GM19395 (cell line): ENCODE data around the gene DOCK4.

Experiments
- ATAC-seq: cut with Tn5 transposase; IDR thresholded peaks from one replicate; pipeline ENCODE4 v1.9.1; 2021; ENCODE audit warnings: mild to moderate bottlenecking, moderate library complexity; ENCODE audit not compliant: unreplicated experiment

DOCK4 gene

GRCh38 chr7:111697771-111698170 lies 508.4 kb downstream of the DOCK4 start:
- ATAC-seq = no peak

DNA sequence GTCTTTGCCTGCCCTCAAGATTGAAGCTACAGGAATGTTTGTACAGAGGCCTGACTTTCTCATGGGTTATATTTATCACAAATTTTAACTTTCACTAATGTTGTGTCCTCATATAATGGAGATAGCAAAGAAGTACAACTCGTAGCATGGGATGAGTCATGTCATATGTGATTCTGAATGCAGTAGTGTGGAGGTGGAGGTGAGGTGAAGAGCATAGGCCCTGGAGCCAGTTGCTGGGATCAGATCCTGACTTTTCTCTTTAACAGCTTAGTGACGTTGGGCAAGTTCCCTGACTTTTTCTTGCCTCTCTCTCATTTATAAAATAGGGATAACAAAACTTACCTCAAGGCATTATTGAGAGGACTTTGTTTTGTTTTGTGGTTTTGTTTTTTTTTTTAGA lies 511.8 kb downstream of the DOCK4 start:
- ATAC-seq = no peak

GRCh38 chr7:111690364-111691111 lies 515.7 kb downstream of the DOCK4 start:
- ATAC-seq = no peak

GRCh38 chr7:111685349-111685748 lies 520.9 kb downstream of the DOCK4 start:
- no peak for ATAC-seq

DNA sequence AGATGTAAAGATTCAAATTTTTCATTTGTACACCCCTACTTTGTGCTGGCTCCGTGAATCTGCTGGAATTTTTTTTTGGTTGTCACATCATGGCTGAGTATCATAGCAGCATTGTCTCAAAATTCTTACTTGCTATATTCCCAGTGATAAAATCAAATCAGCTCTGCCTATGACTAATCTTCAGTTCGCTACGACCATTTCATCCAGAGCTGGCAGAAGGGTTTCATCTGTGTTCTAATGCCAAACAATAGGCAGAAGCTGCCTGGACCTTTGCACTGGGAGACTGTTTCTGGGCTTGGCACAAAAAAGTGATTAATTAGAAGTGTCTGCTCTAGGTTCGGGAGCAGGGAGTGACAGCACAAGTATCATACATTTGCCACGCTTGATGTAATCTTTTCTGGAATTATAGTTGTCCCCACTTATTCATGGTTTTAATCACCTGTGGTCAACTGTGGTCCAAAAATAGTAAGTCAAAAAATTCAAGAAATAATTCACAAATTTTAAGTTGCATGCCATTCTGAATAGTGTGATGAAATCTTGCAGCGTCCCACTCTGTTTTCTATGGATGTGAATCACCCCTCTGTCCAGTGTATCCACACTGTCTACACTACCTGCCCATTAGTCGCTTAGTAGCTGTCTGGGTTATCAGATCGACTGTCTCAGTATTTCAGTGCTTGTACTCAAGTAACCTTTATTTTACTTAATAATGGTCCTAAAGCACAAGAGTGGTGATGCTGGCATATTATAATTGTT lies 523.4 kb downstream of the DOCK4 start:
- ATAC-seq = no peak

- ATAC-seq = no peak
These were observed 525.0 kb downstream of the DOCK4 start for GRCh38 chr7:111681242-111681641.

- ATAC-seq = no peak
These were observed 527.2 kb downstream of the DOCK4 start for GRCh38 chr7:111678986-111679385.

GRCh38 chr7:111678281-111678680 lies 527.9 kb downstream of the DOCK4 start:
- no peak for ATAC-seq

GRCh38 chr7:111677848-111678247 lies 528.4 kb downstream of the DOCK4 start:
- no peak for ATAC-seq

DNA sequence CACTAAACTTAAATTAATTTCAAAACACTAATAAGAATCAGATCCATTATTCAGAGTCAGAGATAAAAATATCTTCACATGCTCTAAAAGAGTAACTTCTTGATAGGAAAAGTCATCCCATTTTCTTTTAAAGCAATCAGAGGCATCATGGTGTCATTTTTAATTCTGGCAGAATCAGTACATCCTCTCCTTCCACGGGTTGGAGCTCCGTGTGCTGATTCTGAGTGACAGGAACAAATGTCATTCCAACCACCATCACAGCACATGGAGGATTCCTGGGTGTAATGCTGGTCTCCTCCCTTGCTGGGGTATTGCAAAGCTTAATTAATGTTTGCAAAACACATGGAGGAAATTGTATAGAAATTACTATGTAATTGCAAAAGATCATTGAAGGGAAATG lies 529.4 kb downstream of the DOCK4 start:
- ATAC-seq = no peak
